Smooth muscle cell (in vitro differentiated cells): Measurements from ENCODE around the gene ACTL10. TPM values are rescaled to one million over a fixed set of nuclear protein-coding genes. Genes with fewer than 3 reads are reported as not detected.

Experiments
- DNase-seq: peaks from one replicate; lab custom pipeline; 2025; ENCODE audit not compliant: unreplicated experiment; lab: John Stamatoyannopoulos, UW
- H2AFZ ChIP-seq: fragments of 200-600 bp; sonication (generic); 2 replicates; pipeline ENCODE4 v1.6.0; 2016; ENCODE audit warnings: antibody characterized with exemption, low read depth, mild to moderate bottlenecking
- H3F3A ChIP-seq: fragments of 200-600 bp; sonication (generic); 2 replicates; pipeline ENCODE4 v1.6.0; 2017; ENCODE audit warnings: antibody characterized with exemption, low read depth
- H3K27ac ChIP-seq: fragments of 200-600 bp; sonication (generic); 2 replicates; pipeline ENCODE4 v1.5.1; 2016; ENCODE audit warnings: low read depth, mild to moderate bottlenecking
- H3K27me3 ChIP-seq: fragments of 200-600 bp; sonication (generic); 2 replicates; pipeline ENCODE4 v1.6.1; 2016; ENCODE audit warnings: low read depth, mild to moderate bottlenecking
- H3K36me3 ChIP-seq: fragments of 200-600 bp; sonication (generic); 2 replicates; pipeline ENCODE4 v1.5.1; 2016; ENCODE audit warnings: low read depth
- H3K4me1 ChIP-seq: fragments of 200-600 bp; sonication (generic); 2 replicates; pipeline ENCODE4 v1.5.1; 2016; ENCODE audit warnings: low read depth
- H3K4me2 ChIP-seq: fragments of 200-600 bp; sonication (generic); 2 replicates; pipeline ENCODE4 v1.6.0; 2016; ENCODE audit warnings: mild to moderate bottlenecking
- H3K4me3 ChIP-seq: fragments of 200-600 bp; sonication (generic); 2 replicates; pipeline ENCODE4 v1.5.1; 2016; ENCODE audit warnings: mild to moderate bottlenecking
- H3K79me2 ChIP-seq: fragments of 200-600 bp; sonication (generic); 2 replicates; pipeline ENCODE4 v1.6.0; 2016; ENCODE audit warnings: low read depth, mild to moderate bottlenecking
- H3K9ac ChIP-seq: fragments of 200-600 bp; sonication (generic); 2 replicates; pipeline ENCODE4 v1.6.0; 2016; ENCODE audit warnings: low read depth
- H3K9me3 ChIP-seq: fragments of 200-600 bp; sonication (generic); replicated peaks from 2 replicates; pipeline ENCODE4 v1.5.1; 2016; ENCODE audit warnings: low read depth
- H4K20me1 ChIP-seq: fragments of 200-600 bp; sonication (generic); 2 replicates; pipeline ENCODE4 v1.6.0; 2016; ENCODE audit warnings: low read depth
- WGBS: methylation state at CpG from one replicate; pipeline ENCODE4 v1.1.7; 2016; ENCODE audit warnings: low lambda C conversion rate; 5-methylcytosine and 5-hydroxymethylcytosine counted together
- polyA plus RNA-seq: library from polyadenylated mRNA; unstranded; fragments of >200 nt; fragmentation: Nextera tagmentation; extraction: Ambion mirVana; gene quantifications from 2 replicates; pipeline ENCODE4 v1.2.1, GENCODE V29; 2016
- total RNA-seq: library from RNA; depleted of rRNA; stranded (reverse); fragments of >200 nt; gene quantifications from 2 replicates; pipeline ENCODE4 v1.2.3, GENCODE V29; 2014
- TF ChIP-seq, protein P1 (sequence below): fragments of 200-600 bp; sonication (generic); IDR thresholded peaks from 2 replicates; pipeline ENCODE4 v1.5.1; 2017; ENCODE audit warnings: borderline replicate concordance, mild to moderate bottlenecking, antibody characterized with exemption; ENCODE audit not compliant: insufficient read depth, poor library complexity, severe bottlenecking

ACTL10 gene
- total and polyA plus RNA-seq, 2 experiments from 2014 or later: 0.04 to 0.49 TPM

GRCh38 chr20:33679758-33680485 lies 13.2 kb downstream of the ACTL10 start:
- peaks cover 13% of the 10 kb centered on the region for H3F3A ChIP-seq
- H3K36me3 ChIP-seq: no peaks in the 10 kb centered on the region
- H2AFZ ChIP-seq: no peak overlapping the region
- H3K27me3 ChIP-seq: no peaks in the 10 kb centered on the region
- TF ChIP-seq, protein P1, sequence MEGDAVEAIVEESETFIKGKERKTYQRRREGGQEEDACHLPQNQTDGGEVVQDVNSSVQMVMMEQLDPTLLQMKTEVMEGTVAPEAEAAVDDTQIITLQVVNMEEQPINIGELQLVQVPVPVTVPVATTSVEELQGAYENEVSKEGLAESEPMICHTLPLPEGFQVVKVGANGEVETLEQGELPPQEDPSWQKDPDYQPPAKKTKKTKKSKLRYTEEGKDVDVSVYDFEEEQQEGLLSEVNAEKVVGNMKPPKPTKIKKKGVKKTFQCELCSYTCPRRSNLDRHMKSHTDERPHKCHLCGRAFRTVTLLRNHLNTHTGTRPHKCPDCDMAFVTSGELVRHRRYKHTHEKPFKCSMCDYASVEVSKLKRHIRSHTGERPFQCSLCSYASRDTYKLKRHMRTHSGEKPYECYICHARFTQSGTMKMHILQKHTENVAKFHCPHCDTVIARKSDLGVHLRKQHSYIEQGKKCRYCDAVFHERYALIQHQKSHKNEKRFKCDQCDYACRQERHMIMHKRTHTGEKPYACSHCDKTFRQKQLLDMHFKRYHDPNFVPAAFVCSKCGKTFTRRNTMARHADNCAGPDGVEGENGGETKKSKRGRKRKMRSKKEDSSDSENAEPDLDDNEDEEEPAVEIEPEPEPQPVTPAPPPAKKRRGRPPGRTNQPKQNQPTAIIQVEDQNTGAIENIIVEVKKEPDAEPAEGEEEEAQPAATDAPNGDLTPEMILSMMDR: no peak
- H4K20me1 ChIP-seq: no peaks in the 10 kb centered on the region
- H3K9me3 ChIP-seq: no peaks in the 10 kb centered on the region
- H3K4me2 ChIP-seq: no peak overlapping the region
- H3K9ac ChIP-seq: no peak overlapping the region
- H3K4me1 ChIP-seq: peaks cover 5% of the 10 kb centered on the region
- no peak overlapping the region for H3K27ac ChIP-seq
- H3K79me2 ChIP-seq: peaks cover 4% of the 10 kb centered on the region
- no peak overlapping the region for H3K4me3 ChIP-seq
- 97% methylated on average over 20 of the region's 20 CpGs for WGBS
- no peak for DNase-seq

- H3K36me3 ChIP-seq: no peaks in the 10 kb centered on the region
- H3K4me2 ChIP-seq: no peak overlapping the region
- H3K9ac ChIP-seq: no peak overlapping the region
- H3K79me2 ChIP-seq: peaks cover 8% of the 10 kb centered on the region
- no peak overlapping the region for H2AFZ ChIP-seq
- no peak overlapping the region for H3K4me3 ChIP-seq
- H3K9me3 ChIP-seq: no peaks in the 10 kb centered on the region
- TF ChIP-seq, protein P1: no peak
- H4K20me1 ChIP-seq: no peaks in the 10 kb centered on the region
- no peaks in the 10 kb centered on the region for H3K27me3 ChIP-seq
- H3F3A ChIP-seq: peaks cover 7% of the 10 kb centered on the region
- 92% methylated on average over 2 of the region's 2 CpGs for WGBS
- H3K4me1 ChIP-seq: no peaks in the 10 kb centered on the region
- no peak overlapping the region for H3K27ac ChIP-seq
- no peak for DNase-seq
Measured at GRCh38 chr20:33680686-33681085, 13.9 kb downstream of the ACTL10 start.

- Histone ChIP-seq H3K9ac (no peak overlapping the region), H3K27ac (no peak overlapping the region), H3K79me2 (peaks cover 8% of the 10 kb centered on the region), H3K9me3 (no peaks in the 10 kb centered on the region), H2AFZ (no peak overlapping the region), H3K4me2 (no peak overlapping the region), H3K4me3 (no peak overlapping the region), H4K20me1 (no peaks in the 10 kb centered on the region), H3K4me1 (no peaks in the 10 kb centered on the region), H3K36me3 (no peaks in the 10 kb centered on the region), H3F3A (peaks cover under 1% of the 10 kb centered on the region), H3K27me3 (no peaks in the 10 kb centered on the region)
- no peak for DNase-seq
- 91% methylated on average over 5 of the region's 5 CpGs for WGBS
- TF ChIP-seq, protein P1: no peak
Measured at GRCh38 chr20:33681288-33681687, 14.5 kb downstream of the ACTL10 start.

DNA sequence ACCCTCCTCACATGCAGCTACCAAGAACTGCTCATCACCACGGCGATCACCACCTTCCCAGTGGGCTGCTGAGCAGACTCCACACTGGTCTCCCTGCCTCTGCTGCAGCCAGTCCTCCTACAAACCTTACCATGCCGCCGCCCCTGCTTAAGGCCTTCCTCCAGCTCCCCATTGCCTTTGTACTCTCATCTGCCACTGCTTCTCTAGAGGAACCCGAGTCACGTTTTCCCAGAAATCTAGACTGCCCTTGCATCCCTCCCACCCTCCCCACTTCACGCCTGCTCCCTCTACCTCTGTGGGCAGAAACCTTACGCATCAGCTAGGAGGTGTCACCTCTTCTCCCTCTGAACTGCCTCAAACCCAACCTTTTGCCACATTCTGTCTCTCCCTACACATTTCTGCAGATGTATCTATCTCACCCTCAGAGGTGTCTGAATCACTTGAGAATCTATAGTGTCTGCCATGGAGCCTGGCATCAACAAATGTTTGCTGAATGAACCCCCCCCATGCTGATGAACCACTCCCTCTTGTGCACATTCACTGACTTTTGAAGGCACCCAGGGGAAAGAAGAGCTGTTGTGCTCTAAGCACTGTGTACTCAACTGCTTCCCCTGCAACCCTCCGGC lies 15.1 kb downstream of the ACTL10 start:
- Histone ChIP-seq H3K4me2 (no peak overlapping the region), H3K36me3 (no peaks in the 10 kb centered on the region), H3K27ac (no peak overlapping the region), H3K9ac (no peak overlapping the region), H3F3A (peaks cover 3% of the 10 kb centered on the region), H2AFZ (no peak overlapping the region), H3K27me3 (no peaks in the 10 kb centered on the region), H3K9me3 (no peaks in the 10 kb centered on the region), H3K4me3 (no peak overlapping the region), H4K20me1 (no peaks in the 10 kb centered on the region), H3K4me1 (peaks cover 3% of the 10 kb centered on the region), H3K79me2 (peaks cover 8% of the 10 kb centered on the region)
- WGBS: 92% methylated on average over 9 of the region's 9 CpGs
- DNase-seq: no peak
- TF ChIP-seq, protein P1: no peak
